OCI-LY1 (cell line): ENCODE results near the gene ST7L.

ENCODE experiments used
- H2AFZ ChIP-seq: fragments of 200-600 bp; sonication (generic), shearing (Covaris generic); 2 replicates; pipeline ENCODE4 v1.6.0; 2014; ENCODE audit warnings: antibody characterized with exemption, mild to moderate bottlenecking, low read length
- H3F3A ChIP-seq: fragments of 200-600 bp; sonication (generic), shearing (Covaris generic); 2 replicates; pipeline ENCODE4 v1.6.0; 2014; ENCODE audit warnings: mild to moderate bottlenecking, antibody characterized with exemption, low read length, moderate library complexity; ENCODE audit not compliant: insufficient read depth
- H3K27ac ChIP-seq: fragments of 200-600 bp; sonication (generic); 2 replicates; pipeline ENCODE4 v1.5.1; 2014; ENCODE audit warnings: low read length, mixed run types, mild to moderate bottlenecking, low read depth; ENCODE audit not compliant: poor library complexity, severe bottlenecking
- H3K27me3 ChIP-seq: fragments of 200-600 bp; sonication (generic); 2 replicates; pipeline ENCODE4 v1.6.0; 2014; ENCODE audit warnings: antibody characterized with exemption, mild to moderate bottlenecking, low read length, moderate library complexity; ENCODE audit not compliant: insufficient read depth
- H3K36me3 ChIP-seq: fragments of 200-600 bp; sonication (generic); 2 replicates; pipeline ENCODE4 v1.6.1; 2014; ENCODE audit warnings: mild to moderate bottlenecking, antibody characterized with exemption, low read length, moderate library complexity, mixed read lengths; ENCODE audit not compliant: insufficient read depth
- H3K4me1 ChIP-seq: fragments of 200-600 bp; sonication (generic); 2 replicates; pipeline ENCODE4 v1.5.1; 2014; ENCODE audit warnings: mild to moderate bottlenecking, low read length, moderate library complexity; ENCODE audit not compliant: insufficient read depth, severe bottlenecking
- H3K4me2 ChIP-seq: fragments of 200-600 bp; sonication (generic), shearing (Covaris generic); 2 replicates; pipeline ENCODE4 v1.6.1; 2014; ENCODE audit warnings: low read length
- H3K4me3 ChIP-seq: fragments of 200-600 bp; sonication (generic); 2 replicates; pipeline ENCODE4 v1.5.1; 2014; ENCODE audit warnings: low read length, low read depth, mild to moderate bottlenecking, mixed read lengths; ENCODE audit not compliant: poor library complexity, severe bottlenecking
- H3K79me2 ChIP-seq: fragments of 200-600 bp; shearing (Covaris generic); 2 replicates; pipeline ENCODE4 v1.6.1; 2016; ENCODE audit warnings: mixed run types, low read length, mixed read lengths; ENCODE audit not compliant: insufficient read depth
- H3K9ac ChIP-seq: fragments of 200-600 bp; sonication (generic), shearing (Covaris generic); 2 replicates; pipeline ENCODE4 v1.6.1; 2014; ENCODE audit warnings: mild to moderate bottlenecking, low read length, mixed read lengths
- H3K9me2 ChIP-seq: fragments of 200-600 bp; sonication (generic), shearing (Covaris generic); 2 replicates; pipeline ENCODE4 v1.6.1; 2014; ENCODE audit warnings: low read depth, mild to moderate bottlenecking, low read length, mixed read lengths
- H3K9me3 ChIP-seq: fragments of 200-600 bp; shearing (Covaris generic); 2 replicates; pipeline ENCODE4 v1.6.1; 2014; ENCODE audit warnings: low read length, mixed read lengths
- H4K20me1 ChIP-seq: fragments of 200-600 bp; sonication (generic), shearing (Covaris generic); 2 replicates; pipeline ENCODE4 v1.6.0; 2016; ENCODE audit warnings: mild to moderate bottlenecking, low read length; ENCODE audit not compliant: insufficient read depth
- EZH2 ChIP-seq: fragments of 200-600 bp; sonication (generic), shearing (Covaris generic); IDR thresholded peaks from 2 replicates; pipeline ENCODE4 v1.8.0; 2017; ENCODE audit warnings: borderline replicate concordance, mixed run types, mild to moderate bottlenecking, antibody characterized with exemption, low read length, moderate library complexity, mixed read lengths
- TF ChIP-seq, protein P1 (sequence below): fragments of 200-600 bp; sonication (generic), shearing (Covaris generic); IDR thresholded peaks from 2 replicates; pipeline ENCODE4 v1.5.1; 2017; ENCODE audit warnings: mild to moderate bottlenecking, antibody characterized with exemption, low read length, moderate library complexity, mixed read lengths

Gene ST7L

DNA sequence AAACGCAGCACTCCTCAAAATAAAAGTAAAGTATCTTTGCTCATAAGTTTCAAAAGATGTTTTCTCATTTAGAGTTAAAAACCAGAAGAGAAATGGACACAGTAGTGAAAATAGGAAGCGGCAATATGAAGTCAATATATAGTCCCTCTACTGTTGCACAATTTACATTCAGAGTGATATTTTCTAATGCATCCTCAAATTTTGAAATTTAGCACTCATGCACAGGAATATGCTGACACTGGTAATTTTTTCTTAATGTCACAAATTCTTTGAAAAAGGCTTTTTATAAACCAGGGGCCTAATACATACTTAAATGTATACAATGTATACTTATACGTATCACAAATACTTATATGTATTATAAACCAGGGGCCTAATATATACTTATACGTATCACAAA lies 19.5 kb downstream of the ST7L start:
- Histone ChIP-seq H3K9me2 (no peaks in the 10 kb centered on the region), H2AFZ (no peak overlapping the region), H3K27me3 (no peaks in the 10 kb centered on the region), H3K4me2 (no peak overlapping the region), H3K79me2 (no peaks in the 10 kb centered on the region), H3K27ac (no peak overlapping the region), H3K4me1 (no peaks in the 10 kb centered on the region), H3K9me3 (no peaks in the 10 kb centered on the region), H3K4me3 (no peak overlapping the region), H3K9ac (no peak overlapping the region), H3K36me3 (no peaks in the 10 kb centered on the region), H3F3A (no peaks in the 10 kb centered on the region), H4K20me1 (no peaks in the 10 kb centered on the region)
- TF ChIP-seq, protein P1, sequence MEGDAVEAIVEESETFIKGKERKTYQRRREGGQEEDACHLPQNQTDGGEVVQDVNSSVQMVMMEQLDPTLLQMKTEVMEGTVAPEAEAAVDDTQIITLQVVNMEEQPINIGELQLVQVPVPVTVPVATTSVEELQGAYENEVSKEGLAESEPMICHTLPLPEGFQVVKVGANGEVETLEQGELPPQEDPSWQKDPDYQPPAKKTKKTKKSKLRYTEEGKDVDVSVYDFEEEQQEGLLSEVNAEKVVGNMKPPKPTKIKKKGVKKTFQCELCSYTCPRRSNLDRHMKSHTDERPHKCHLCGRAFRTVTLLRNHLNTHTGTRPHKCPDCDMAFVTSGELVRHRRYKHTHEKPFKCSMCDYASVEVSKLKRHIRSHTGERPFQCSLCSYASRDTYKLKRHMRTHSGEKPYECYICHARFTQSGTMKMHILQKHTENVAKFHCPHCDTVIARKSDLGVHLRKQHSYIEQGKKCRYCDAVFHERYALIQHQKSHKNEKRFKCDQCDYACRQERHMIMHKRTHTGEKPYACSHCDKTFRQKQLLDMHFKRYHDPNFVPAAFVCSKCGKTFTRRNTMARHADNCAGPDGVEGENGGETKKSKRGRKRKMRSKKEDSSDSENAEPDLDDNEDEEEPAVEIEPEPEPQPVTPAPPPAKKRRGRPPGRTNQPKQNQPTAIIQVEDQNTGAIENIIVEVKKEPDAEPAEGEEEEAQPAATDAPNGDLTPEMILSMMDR = no peak
- no peak for TF ChIP-seq EZH2

DNA sequence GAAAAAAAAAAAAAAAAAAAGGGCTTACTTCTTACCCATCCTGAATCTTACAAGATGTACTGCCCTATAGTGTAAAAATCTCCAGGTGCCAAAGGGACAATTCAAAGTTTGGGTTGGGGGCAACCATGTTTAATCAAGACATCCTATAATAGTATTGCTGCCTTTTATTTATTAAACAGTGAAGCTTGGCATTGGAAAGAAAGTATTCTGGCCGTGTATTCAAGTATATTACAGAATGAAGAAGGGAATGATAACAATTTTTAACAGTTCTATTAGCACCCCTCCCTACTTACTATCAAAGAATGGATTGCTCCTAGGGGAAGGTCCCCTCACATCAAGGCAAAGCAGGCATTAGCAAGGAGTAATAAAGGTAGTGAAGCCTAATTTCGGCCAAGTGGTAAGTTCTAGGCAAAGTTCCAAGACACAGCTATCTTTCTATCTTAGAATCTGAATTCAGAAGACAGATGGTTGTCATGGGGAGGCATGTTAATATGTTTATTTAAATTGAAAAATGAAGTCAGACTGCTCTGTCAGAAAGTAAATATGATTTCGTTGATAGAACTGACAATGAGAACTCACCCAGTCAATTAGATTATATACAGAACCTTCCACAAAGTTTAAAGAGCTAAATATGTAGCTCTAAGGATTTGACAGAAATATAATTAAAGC lies 24.6 kb downstream of the ST7L start:
- Histone ChIP-seq H3K27ac (no peak overlapping the region), H4K20me1 (no peaks in the 10 kb centered on the region), H3F3A (no peaks in the 10 kb centered on the region), H3K27me3 (no peaks in the 10 kb centered on the region), H3K4me2 (no peak overlapping the region), H3K4me3 (no peak overlapping the region), H3K9ac (no peak overlapping the region), H3K9me2 (no peaks in the 10 kb centered on the region), H2AFZ (0 out of 2 replicates have a peak overlapping the region, but pooled peaks have one; percentile 19), H3K79me2 (no peaks in the 10 kb centered on the region), H3K4me1 (no peaks in the 10 kb centered on the region), H3K36me3 (no peaks in the 10 kb centered on the region; the same call in 1 of the 2 replicates), H3K9me3 (peaks cover 11% of the 10 kb centered on the region)
- no peak for TF ChIP-seq EZH2
- TF ChIP-seq, protein P1 = no peak

DNA sequence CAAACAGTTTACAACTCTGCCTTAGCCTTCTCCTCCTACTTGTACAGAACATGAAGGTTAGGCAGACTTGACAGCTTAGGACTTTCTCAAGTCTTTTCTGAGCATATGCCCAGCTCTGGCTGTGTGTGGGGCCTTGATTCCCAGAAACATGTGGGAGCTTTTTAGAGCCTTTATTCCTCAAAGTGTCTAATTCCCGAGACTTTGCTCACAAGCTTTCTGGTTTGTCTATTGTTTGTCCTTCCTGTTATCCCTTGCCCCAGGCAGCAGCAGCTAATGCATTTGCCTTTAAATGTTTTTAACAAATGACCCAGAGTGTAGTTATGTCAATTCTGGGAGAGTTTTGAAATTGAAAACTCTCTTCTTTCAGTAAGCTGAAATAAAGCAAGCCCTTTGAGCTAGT lies 29.2 kb downstream of the ST7L start:
- no peaks in the 10 kb centered on the region for H3K4me1 ChIP-seq
- no peak overlapping the region for H3K4me3 ChIP-seq
- H2AFZ ChIP-seq = no peak overlapping the region
- H3F3A ChIP-seq = no peaks in the 10 kb centered on the region
- no peak overlapping the region for H3K4me2 ChIP-seq
- H3K36me3 ChIP-seq = no peaks in the 10 kb centered on the region; the same call in 1 of the 2 replicates
- H3K9me3 ChIP-seq = peaks cover 18% of the 10 kb centered on the region
- H4K20me1 ChIP-seq = no peaks in the 10 kb centered on the region
- no peaks in the 10 kb centered on the region for H3K27me3 ChIP-seq
- no peaks in the 10 kb centered on the region for H3K9me2 ChIP-seq
- no peak overlapping the region for H3K27ac ChIP-seq
- TF ChIP-seq EZH2 = no peak
- TF ChIP-seq, protein P1 = no peak
- H3K79me2 ChIP-seq = no peaks in the 10 kb centered on the region
- no peak overlapping the region for H3K9ac ChIP-seq
